Karpas-422 (cell line): ENCODE data around the gene ACTC1. TPM values are rescaled to one million over a fixed set of nuclear protein-coding genes. Genes with fewer than 3 reads are reported as not detected.

Experiments
- DNase-seq: peaks from one replicate; pipeline ENCODE4 v3.0.0-alpha.2; 2015
- H2AFZ ChIP-seq: fragments of 200-600 bp; sonication (generic); 2 replicates; pipeline ENCODE4 v1.6.1; 2014; ENCODE audit warnings: antibody characterized with exemption, low read length, mixed read lengths
- H3K27ac ChIP-seq: fragments of 200-600 bp; sonication (generic); 2 replicates; pipeline ENCODE4 v1.5.1; 2014; ENCODE audit warnings: mild to moderate bottlenecking, low read length, moderate library complexity
- H3K27me3 ChIP-seq: fragments of 200-600 bp; sonication (generic); 2 replicates; pipeline ENCODE4 v1.6.1; 2014; ENCODE audit warnings: low read length, mixed read lengths
- H3K36me3 ChIP-seq: fragments of 200-600 bp; sonication (generic); 2 replicates; pipeline ENCODE4 v1.6.1; 2014; ENCODE audit warnings: low read length, mixed read lengths; ENCODE audit not compliant: insufficient read depth
- H3K4me1 ChIP-seq: fragments of 200-600 bp; sonication (generic); 2 replicates; pipeline ENCODE4 v1.6.1; 2014; ENCODE audit warnings: mild to moderate bottlenecking, low read length, mixed read lengths
- H3K4me2 ChIP-seq: fragments of 200-600 bp; sonication (generic); 2 replicates; pipeline ENCODE4 v1.6.1; 2014; ENCODE audit warnings: low read length, low read depth, mild to moderate bottlenecking; ENCODE audit not compliant: poor library complexity, severe bottlenecking
- H3K4me3 ChIP-seq: fragments of 200-600 bp; sonication (generic); 2 replicates; pipeline ENCODE4 v1.5.1; 2014; ENCODE audit warnings: mild to moderate bottlenecking, antibody characterized with exemption, low read length, mixed read lengths
- H3K79me2 ChIP-seq: fragments of 200-600 bp; sonication (generic); 2 replicates; pipeline ENCODE4 v1.6.1; 2014; ENCODE audit warnings: mild to moderate bottlenecking, low read length, mixed read lengths
- H3K9ac ChIP-seq: fragments of 200-600 bp; sonication (generic); 2 replicates; pipeline ENCODE4 v1.6.0; 2014; ENCODE audit warnings: low read length
- H3K9me2 ChIP-seq: fragments of 200-600 bp; sonication (generic), shearing (Covaris generic); replicated peaks from 2 replicates; pipeline ENCODE4 v1.6.0; 2014; ENCODE audit warnings: mild to moderate bottlenecking, low read length, moderate library complexity; ENCODE audit not compliant: insufficient read depth
- H3K9me3 ChIP-seq: fragments of 300-700, 200-600 bp; sonication (generic); 2 replicates; pipeline ENCODE4 v1.6.1; 2014; ENCODE audit warnings: low read length, mixed read lengths
- H4K20me1 ChIP-seq: fragments of 200-600 bp; sonication (generic); 2 replicates; pipeline ENCODE4 v1.6.1; 2014; ENCODE audit warnings: mild to moderate bottlenecking, antibody characterized with exemption, low read length, low read depth; ENCODE audit not compliant: insufficient read depth
- total RNA-seq: library from RNA; depleted of rRNA; stranded (reverse); fragments of >200 nt; shearing (Covaris generic); gene quantifications from 2 replicates; pipeline ENCODE4 v1.2.3, GENCODE V29; 2014; ENCODE audit warnings: low replicate concordance

Gene ACTC1
- total RNA-seq, 1 experiment from 2014 or later: not detected

DNA sequence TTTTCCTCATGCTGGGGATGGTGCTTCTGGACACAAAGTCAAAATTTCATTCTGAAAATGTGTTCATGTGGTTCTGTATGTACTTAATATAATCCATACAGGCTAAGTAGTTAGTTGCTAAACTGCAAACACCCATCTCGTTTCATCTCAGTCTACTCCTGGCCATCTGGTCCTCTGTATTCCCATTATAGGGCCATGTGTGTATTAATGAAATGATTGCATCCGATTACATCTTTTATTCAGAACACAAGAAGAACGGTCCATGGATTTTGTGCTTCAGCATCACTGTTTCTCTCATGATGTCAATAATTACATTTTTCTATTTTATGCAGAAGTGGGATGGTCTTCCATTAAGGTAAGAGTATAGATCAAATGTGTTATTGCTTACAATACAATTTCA is 34.4 kb downstream of the ACTC1 start:
- Histone ChIP-seq H3K27ac (no peak overlapping the region), H3K9ac (no peak overlapping the region), H2AFZ (no peak overlapping the region), H3K27me3 (no peaks in the 10 kb centered on the region), H3K9me3 (no peaks in the 10 kb centered on the region), H3K4me3 (no peak overlapping the region), H4K20me1 (no peaks in the 10 kb centered on the region), H3K79me2 (no peaks in the 10 kb centered on the region), H3K4me1 (no peaks in the 10 kb centered on the region), H3K9me2 (no peaks in the 10 kb centered on the region), H3K4me2 (no peak overlapping the region), H3K36me3 (no peaks in the 10 kb centered on the region)
- DNase-seq: no peak

DNA sequence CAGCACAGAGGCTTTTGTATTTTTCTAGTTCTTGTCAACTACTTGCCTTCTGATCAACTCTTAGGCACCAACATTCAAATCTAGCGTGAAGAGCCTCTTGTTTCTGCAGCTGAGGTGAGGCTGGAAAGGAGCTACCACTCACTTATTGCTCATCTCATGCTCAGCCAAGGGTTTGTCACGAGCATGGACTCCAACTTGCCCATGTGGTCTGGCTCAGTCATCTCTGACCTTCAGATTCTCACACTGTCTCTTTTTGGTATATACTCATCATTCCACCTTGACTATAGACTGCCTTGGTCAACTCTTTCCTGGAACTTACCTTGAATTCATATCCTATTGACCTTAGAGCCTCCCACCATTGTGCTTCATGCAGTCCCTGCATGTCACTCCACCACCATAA is 35.4 kb downstream of the ACTC1 start:
- no peaks in the 10 kb centered on the region for H3K36me3 ChIP-seq
- no peaks in the 10 kb centered on the region for H3K4me1 ChIP-seq
- H3K27me3 ChIP-seq: no peaks in the 10 kb centered on the region
- no peaks in the 10 kb centered on the region for H3K9me3 ChIP-seq
- DNase-seq: no peak
- H3K79me2 ChIP-seq: no peaks in the 10 kb centered on the region
- no peak overlapping the region for H3K4me2 ChIP-seq
- H2AFZ ChIP-seq: no peak overlapping the region
- no peak overlapping the region for H3K27ac ChIP-seq
- H3K9ac ChIP-seq: no peak overlapping the region
- H3K9me2 ChIP-seq: no peaks in the 10 kb centered on the region
- no peak overlapping the region for H3K4me3 ChIP-seq
- H4K20me1 ChIP-seq: no peaks in the 10 kb centered on the region

DNA sequence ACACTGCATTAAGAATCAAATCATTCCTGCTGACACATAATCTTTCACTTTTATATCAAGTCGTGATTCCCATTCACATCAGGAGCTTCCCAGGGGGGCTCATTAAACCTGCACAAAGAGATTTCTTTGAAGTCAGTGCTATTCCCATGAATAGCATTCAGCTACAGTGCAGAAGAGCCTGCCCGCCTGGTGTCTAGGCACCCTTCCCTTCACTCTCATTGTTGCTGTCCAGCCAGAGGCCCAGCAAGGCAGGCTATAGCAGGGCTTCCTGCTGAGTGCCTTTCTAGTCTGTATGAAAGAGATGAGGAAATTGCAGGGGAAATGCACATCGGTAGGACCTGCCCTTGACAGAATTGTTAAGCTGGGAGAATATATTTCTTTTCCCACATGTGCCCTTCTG is 36.0 kb downstream of the ACTC1 start:
- Histone ChIP-seq H3K4me3 (no peak overlapping the region), H4K20me1 (no peaks in the 10 kb centered on the region), H3K79me2 (no peaks in the 10 kb centered on the region), H2AFZ (no peak overlapping the region), H3K4me1 (no peaks in the 10 kb centered on the region), H3K9ac (no peak overlapping the region), H3K36me3 (no peaks in the 10 kb centered on the region), H3K9me2 (no peaks in the 10 kb centered on the region), H3K4me2 (no peak overlapping the region), H3K27me3 (no peaks in the 10 kb centered on the region), H3K27ac (no peak overlapping the region), H3K9me3 (no peaks in the 10 kb centered on the region)
- no peak for DNase-seq

DNA sequence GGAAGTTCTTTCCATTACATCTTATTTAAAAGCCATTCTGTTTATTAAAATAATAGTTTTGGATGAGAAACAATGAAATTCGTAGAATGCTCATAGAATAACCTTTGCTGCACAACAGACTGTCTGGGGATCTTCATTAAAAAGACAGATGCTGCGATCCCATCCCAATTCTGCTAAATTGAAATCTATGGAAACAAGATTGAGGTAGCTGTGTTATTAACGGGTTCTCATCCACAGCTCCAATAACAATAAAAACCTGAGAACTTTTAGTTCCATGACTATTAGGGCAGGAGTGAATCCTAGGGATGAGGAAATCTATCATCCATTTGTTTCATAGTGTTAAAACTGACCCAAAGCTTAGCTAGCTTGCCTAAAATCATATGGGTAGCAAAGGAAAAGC is 38.1 kb downstream of the ACTC1 start:
- Histone ChIP-seq H3K4me2 (no peak overlapping the region), H3K4me3 (no peak overlapping the region), H3K9me3 (no peaks in the 10 kb centered on the region), H4K20me1 (no peaks in the 10 kb centered on the region), H3K79me2 (no peaks in the 10 kb centered on the region), H3K9ac (no peak overlapping the region), H3K27ac (no peak overlapping the region), H3K36me3 (no peaks in the 10 kb centered on the region), H3K27me3 (no peaks in the 10 kb centered on the region), H3K4me1 (no peaks in the 10 kb centered on the region), H2AFZ (no peak overlapping the region), H3K9me2 (no peaks in the 10 kb centered on the region)
- no peak for DNase-seq

DNA sequence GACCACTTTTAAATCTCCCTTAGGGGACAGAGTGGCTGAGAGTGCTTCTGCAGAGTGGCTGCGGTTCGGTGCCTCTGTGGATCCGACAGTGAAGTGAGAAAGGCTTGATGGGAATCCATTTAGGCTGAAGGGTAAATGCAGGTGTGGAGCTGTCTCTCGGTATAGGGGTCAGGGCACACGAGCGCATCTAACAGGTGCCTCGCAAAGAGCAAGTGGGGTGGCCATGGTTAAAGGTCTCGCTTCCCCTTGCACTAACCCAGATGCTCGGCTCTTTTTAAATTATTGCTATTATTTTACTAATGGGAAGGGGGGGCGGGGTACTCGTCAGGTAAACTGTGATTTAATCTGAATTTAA is 40.0 kb downstream of the ACTC1 start:
- Histone ChIP-seq H3K4me3 (no peak overlapping the region), H3K36me3 (no peaks in the 10 kb centered on the region), H3K27me3 (no peaks in the 10 kb centered on the region), H3K9ac (no peak overlapping the region), H3K9me2 (no peaks in the 10 kb centered on the region), H4K20me1 (no peaks in the 10 kb centered on the region), H3K27ac (no peak overlapping the region), H3K4me2 (no peak overlapping the region), H3K79me2 (no peaks in the 10 kb centered on the region), H3K9me3 (no peaks in the 10 kb centered on the region), H2AFZ (no peak overlapping the region), H3K4me1 (no peaks in the 10 kb centered on the region)
- no peak for DNase-seq

DNA sequence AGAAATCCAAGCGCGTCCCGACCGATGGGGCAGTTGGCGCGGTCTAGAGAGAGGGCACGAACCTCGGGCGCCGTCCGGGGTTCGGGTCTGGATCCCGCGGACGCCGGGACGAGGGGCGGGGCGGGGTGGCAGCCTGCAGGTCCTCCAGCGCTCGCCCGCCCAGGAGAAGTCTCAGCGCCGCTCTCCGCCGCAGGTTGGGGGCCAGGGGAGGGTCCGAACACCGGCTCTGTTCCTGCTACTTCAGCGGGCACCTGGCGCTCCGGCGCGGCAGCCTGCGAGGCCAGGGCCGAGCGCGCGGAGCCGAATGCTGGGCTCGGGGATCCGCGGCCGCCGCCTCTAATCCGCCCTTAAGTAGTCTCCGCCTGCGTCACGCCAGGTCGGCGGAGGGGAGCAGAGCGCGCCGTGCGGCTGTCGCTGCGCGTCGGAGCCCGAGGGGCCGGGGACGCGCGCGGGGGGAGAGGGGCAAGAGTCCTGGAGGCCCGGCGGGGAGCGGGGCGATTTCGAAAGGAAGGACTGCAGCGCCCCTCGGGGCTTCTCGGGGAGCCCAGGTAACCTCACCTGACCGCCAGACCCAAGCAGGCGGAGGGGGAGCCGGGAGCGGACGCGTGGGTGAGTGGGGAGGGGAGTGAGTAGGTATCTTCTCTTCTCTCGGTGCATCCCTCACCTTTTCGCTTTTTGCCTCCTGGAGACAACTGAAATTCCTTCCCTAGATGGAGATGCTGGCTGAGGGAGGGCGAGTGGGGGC is 40.5 kb downstream of the ACTC1 start, which contains the start of gene GJD2:
TSS of gene GJD2 (minus strand) at position 325 of the 745 bp plus-strand sequence. CDS start 510 bp downstream, outside the sequence.
- H3K27me3 ChIP-seq: no peaks in the 10 kb centered on the region
- no peak within 1 kb of the TSS for H3K4me3 ChIP-seq
- no peaks in the 10 kb centered on the region for H3K9me3 ChIP-seq
- no peaks in the 10 kb centered on the region for H3K36me3 ChIP-seq
- H3K4me2 ChIP-seq: no peak within 1 kb of the TSS
- H3K4me1 ChIP-seq: no peaks in the 10 kb centered on the region
- no peak within 1 kb of the TSS for H2AFZ ChIP-seq
- H3K9me2 ChIP-seq: no peaks in the 10 kb centered on the region
- no peaks in the 10 kb centered on the region for H3K79me2 ChIP-seq
- no peaks in the 10 kb centered on the region for H4K20me1 ChIP-seq
- no peak within 1 kb of the TSS for H3K9ac ChIP-seq
- no peak for DNase-seq
- H3K27ac ChIP-seq: no peak within 1 kb of the TSS

DNA sequence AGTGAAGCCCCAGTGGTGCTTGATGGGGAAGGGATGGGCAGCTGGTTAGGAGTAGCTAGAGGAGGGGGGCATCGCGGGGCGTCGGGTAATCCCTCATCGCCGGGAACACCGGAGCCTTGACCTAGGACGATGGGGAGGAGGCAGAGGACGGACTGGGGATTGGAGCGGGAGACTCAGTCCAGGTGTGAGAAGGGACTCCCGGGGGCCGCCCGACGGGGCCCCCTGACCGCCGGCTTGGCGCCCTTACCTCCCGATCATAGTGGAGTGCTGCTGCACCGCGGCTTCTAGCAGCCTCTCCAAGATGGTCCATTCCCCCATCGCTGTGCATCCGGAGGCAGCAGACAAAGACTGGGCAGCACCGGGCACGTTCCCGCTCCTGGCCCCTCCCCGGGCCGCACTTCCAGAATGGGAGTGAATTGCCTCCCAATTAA is 41.2 kb downstream of the ACTC1 start:
- no peaks in the 10 kb centered on the region for H3K9me2 ChIP-seq
- H3K4me3 ChIP-seq: no peak overlapping the region
- no peak overlapping the region for H2AFZ ChIP-seq
- no peak for DNase-seq
- no peaks in the 10 kb centered on the region for H3K36me3 ChIP-seq
- no peak overlapping the region for H3K27ac ChIP-seq
- no peak overlapping the region for H3K4me2 ChIP-seq
- no peaks in the 10 kb centered on the region for H3K9me3 ChIP-seq
- H3K27me3 ChIP-seq: no peaks in the 10 kb centered on the region
- H4K20me1 ChIP-seq: no peaks in the 10 kb centered on the region
- no peaks in the 10 kb centered on the region for H3K79me2 ChIP-seq
- H3K9ac ChIP-seq: no peak overlapping the region
- no peaks in the 10 kb centered on the region for H3K4me1 ChIP-seq

DNA sequence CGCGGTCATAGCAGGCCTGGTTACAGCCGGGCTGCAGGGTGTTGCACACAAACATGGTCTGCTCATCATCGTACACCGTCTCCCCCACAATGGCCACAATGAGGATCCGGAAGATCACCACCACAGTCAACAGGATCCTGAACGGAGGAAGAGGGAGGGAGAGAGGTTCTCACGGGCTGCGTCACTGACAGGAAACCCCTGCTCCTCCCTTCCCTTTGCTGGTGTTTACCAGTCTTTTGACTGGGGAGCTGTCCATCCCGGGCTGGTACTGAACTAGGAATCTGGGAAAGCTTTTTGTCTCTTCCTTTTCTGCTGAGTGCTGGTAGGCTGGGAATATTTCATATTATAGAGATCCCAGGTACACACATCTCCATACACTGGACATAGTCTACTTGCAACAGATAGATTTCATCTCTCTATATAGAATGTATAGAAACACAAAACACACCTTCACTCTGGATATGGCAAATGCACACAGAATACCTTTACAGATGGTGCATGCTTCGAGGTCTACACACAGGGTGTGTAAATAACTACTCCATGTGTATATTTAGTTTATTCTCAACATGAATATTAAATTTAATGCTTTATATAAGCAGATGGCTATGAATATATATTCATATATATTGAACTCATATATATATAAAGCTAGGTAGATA is 42.0 kb downstream of the ACTC1 start:
- Histone ChIP-seq H4K20me1 (no peaks in the 10 kb centered on the region), H3K4me2 (no peak overlapping the region), H3K4me1 (no peaks in the 10 kb centered on the region), H3K79me2 (no peaks in the 10 kb centered on the region), H3K27me3 (no peaks in the 10 kb centered on the region), H3K4me3 (no peak overlapping the region), H2AFZ (no peak overlapping the region), H3K36me3 (no peaks in the 10 kb centered on the region), H3K27ac (no peak overlapping the region), H3K9ac (no peak overlapping the region), H3K9me3 (no peaks in the 10 kb centered on the region), H3K9me2 (no peaks in the 10 kb centered on the region)
- no peak for DNase-seq
